Trophoblast cell (in vitro differentiated cells and primary cell): ENCODE results near the gene ZSWIM6.

Source experiments
- DNase-seq, 2 donors: peaks; one replicate each; pipeline ENCODE4 v3.0.0-alpha.2; 2016
- H2AFZ ChIP-seq: 2 replicates; pipeline ENCODE4 v1.6.1; 2013; ENCODE audit warnings: low read length, moderate library complexity, mild to moderate bottlenecking; ENCODE audit not compliant: insufficient read depth, poor library complexity
- H2AK5ac ChIP-seq: 2 replicates; pipeline ENCODE4 v1.6.1; 2013; ENCODE audit warnings: mild to moderate bottlenecking, low read length
- H2BK120ac ChIP-seq: 2 replicates; pipeline ENCODE4 v1.6.1; 2013; ENCODE audit warnings: low read length, mild to moderate bottlenecking, moderate library complexity; ENCODE audit not compliant: insufficient read depth, poor library complexity
- H2BK12ac ChIP-seq: 2 replicates; pipeline ENCODE4 v1.6.1; 2013; ENCODE audit warnings: mild to moderate bottlenecking, low read length, moderate library complexity
- H2BK5ac ChIP-seq: 2 replicates; pipeline ENCODE4 v1.6.1; 2013; ENCODE audit warnings: low read length, low read depth, moderate library complexity, mild to moderate bottlenecking; ENCODE audit not compliant: poor library complexity
- H3K14ac ChIP-seq: 2 replicates; pipeline ENCODE4 v1.6.1; 2013; ENCODE audit warnings: mild to moderate bottlenecking, low read length
- H3K18ac ChIP-seq: 2 replicates; pipeline ENCODE4 v1.6.1; 2013; ENCODE audit warnings: mild to moderate bottlenecking, low read length
- H3K23ac ChIP-seq: 2 replicates; pipeline ENCODE4 v1.6.1; 2013; ENCODE audit warnings: low read length
- H3K27ac ChIP-seq: 2 replicates; pipeline ENCODE4 v1.5.1; 2013; ENCODE audit warnings: low read depth, mild to moderate bottlenecking, inconsistent platforms, low read length, moderate library complexity
- H3K27me3 ChIP-seq: 2 replicates; pipeline ENCODE4 v1.6.1; 2013; ENCODE audit warnings: inconsistent platforms, mild to moderate bottlenecking, low read length, moderate library complexity; ENCODE audit not compliant: insufficient read depth
- H3K36me3 ChIP-seq, 2 experiments: 1 replicate in 1 of 2; 2 replicates in 1 of 2; pipeline ENCODE4 v1.6.1; 2013; ENCODE audit warnings: low read length in 2 of 2, mild to moderate bottlenecking in 2 of 2, moderate library complexity in 1 of 2; ENCODE audit not compliant: insufficient read depth in 2 of 2, control insufficient read depth in 1 of 2
- H3K4ac ChIP-seq: 2 replicates; pipeline ENCODE4 v1.6.1; 2013; ENCODE audit warnings: low read depth, mild to moderate bottlenecking, low read length, moderate library complexity
- H3K4me1 ChIP-seq, 2 experiments: 1 replicate in 1 of 2; 2 replicates in 1 of 2; pipeline ENCODE4 v1.6.1; 2013; ENCODE audit warnings: low read length in 2 of 2, mild to moderate bottlenecking in 2 of 2, moderate library complexity in 1 of 2; ENCODE audit not compliant: insufficient read depth in 2 of 2, control insufficient read depth in 1 of 2
- H3K4me2 ChIP-seq: 2 replicates; pipeline ENCODE4 v1.6.1; 2013; ENCODE audit warnings: inconsistent platforms, mild to moderate bottlenecking, low read length, moderate library complexity
- H3K4me3 ChIP-seq: 2 replicates; pipeline ENCODE4 v1.5.1; 2013; ENCODE audit warnings: mild to moderate bottlenecking, low read depth, low read length, inconsistent platforms
- H3K79me1 ChIP-seq: one replicate; pipeline ENCODE4 v1.6.1; 2013; ENCODE audit warnings: low read length
- H3K79me2 ChIP-seq: 2 replicates; pipeline ENCODE4 v1.6.1; 2013; ENCODE audit warnings: low read length, mild to moderate bottlenecking; ENCODE audit not compliant: control insufficient read depth, insufficient read depth, poor library complexity
- H3K9ac ChIP-seq: 2 replicates; pipeline ENCODE4 v1.6.1; 2013; ENCODE audit warnings: mild to moderate bottlenecking, low read length
- H3K9me3 ChIP-seq: 2 replicates; pipeline ENCODE4 v1.6.1; 2013; ENCODE audit warnings: low read depth, mild to moderate bottlenecking, control low read depth, inconsistent platforms, low read length; ENCODE audit not compliant: insufficient read depth
- H4K12ac ChIP-seq: 2 replicates; pipeline ENCODE4 v1.6.1; 2013; ENCODE audit warnings: low read depth, mild to moderate bottlenecking, low read length, moderate library complexity
- H4K8ac ChIP-seq: 2 replicates; pipeline ENCODE4 v1.6.1; 2013; ENCODE audit warnings: low read depth, mild to moderate bottlenecking, low read length, moderate library complexity
- H4K91ac ChIP-seq: one replicate; pipeline ENCODE4 v1.6.1; 2013; ENCODE audit warnings: low read depth, mild to moderate bottlenecking, low read length, moderate library complexity
- WGBS: extraction: QIAGEN DNeasy Blood & Tissue Kit; methylation state at CpG from one replicate; pipeline ENCODE4 v1.1.7; 2013; ENCODE audit warnings: missing lambda C conversion rate; ENCODE audit not compliant: insufficient read length, insufficient coverage; ENCODE audit errors: extremely low coverage; 5-methylcytosine and 5-hydroxymethylcytosine counted together

ZSWIM6 gene

GRCh38 chr5:61425918-61426317 is 93.9 kb downstream of the ZSWIM6 start:
- no peaks in the 10 kb centered on the region for H3K27me3 ChIP-seq
- H3K79me2 ChIP-seq: peaks cover 2% of the 10 kb centered on the region
- no peak overlapping the region for H3K4me2 ChIP-seq
- no peak overlapping the region for H2BK5ac ChIP-seq
- H3K79me1 ChIP-seq: no peaks in the 10 kb centered on the region
- no peak overlapping the region for H2BK120ac ChIP-seq
- H4K8ac ChIP-seq: no peak overlapping the region
- H3K4ac ChIP-seq: no peak overlapping the region
- H4K91ac ChIP-seq: no peak overlapping the region
- no peak for DNase-seq
- H3K14ac ChIP-seq: no peak overlapping the region
- no peak overlapping the region for H3K27ac ChIP-seq
- no peaks in the 10 kb centered on the region for H3K36me3 ChIP-seq
- H2AFZ ChIP-seq: no peak overlapping the region
- H4K12ac ChIP-seq: no peak overlapping the region
- no peaks in the 10 kb centered on the region for H3K4me1 ChIP-seq
- no peak overlapping the region for H3K18ac ChIP-seq
- no peaks in the 10 kb centered on the region for H3K9me3 ChIP-seq
- H3K23ac ChIP-seq: no peak overlapping the region
- H3K4me3 ChIP-seq: no peak overlapping the region
- no peak overlapping the region for H2AK5ac ChIP-seq
- H3K9ac ChIP-seq: no peak overlapping the region
- no peak overlapping the region for H2BK12ac ChIP-seq
- no CpG with 5 or more reads among the region's 1 CpG for WGBS

GRCh38 chr5:61429906-61430305 is 97.8 kb downstream of the ZSWIM6 start:
- Histone ChIP-seq H3K4me1 (no peaks in the 10 kb centered on the region), H3K9ac (no peak overlapping the region), H3K23ac (no peak overlapping the region), H2AK5ac (no peak overlapping the region), H3K9me3 (no peaks in the 10 kb centered on the region), H4K12ac (no peak overlapping the region), H2AFZ (no peak overlapping the region), H2BK5ac (no peak overlapping the region), H3K27me3 (no peaks in the 10 kb centered on the region), H3K4me2 (no peak overlapping the region), H4K91ac (no peak overlapping the region), H2BK12ac (no peak overlapping the region), H3K79me2 (no peaks in the 10 kb centered on the region), H3K27ac (no peak overlapping the region), H3K14ac (no peak overlapping the region), H3K4ac (peak overlapping the region; percentile 33), H4K8ac (no peak overlapping the region), H3K4me3 (no peak overlapping the region), H3K79me1 (no peaks in the 10 kb centered on the region), H3K36me3 (no peaks in the 10 kb centered on the region), H3K18ac (no peak overlapping the region), H2BK120ac (no peak overlapping the region)
- DNase-seq: no peak
- WGBS: no CpG with 5 or more reads among the region's 1 CpG

GRCh38 chr5:61431923-61432620 is 100.0 kb downstream of the ZSWIM6 start:
- Histone ChIP-seq H3K4me1 (no peaks in the 10 kb centered on the region), H3K36me3 (no peaks in the 10 kb centered on the region), H3K4ac (no peak overlapping the region), H3K27ac (no peak overlapping the region), H3K9me3 (no peaks in the 10 kb centered on the region), H3K79me1 (no peaks in the 10 kb centered on the region), H2AK5ac (no peak overlapping the region), H4K12ac (no peak overlapping the region), H3K4me2 (no peak overlapping the region), H3K79me2 (no peaks in the 10 kb centered on the region), H2BK12ac (no peak overlapping the region), H2BK120ac (no peak overlapping the region), H3K18ac (no peak overlapping the region), H2AFZ (no peak overlapping the region), H3K9ac (no peak overlapping the region), H3K4me3 (no peak overlapping the region), H3K14ac (no peak overlapping the region), H3K27me3 (no peaks in the 10 kb centered on the region), H4K8ac (no peak overlapping the region), H2BK5ac (no peak overlapping the region), H4K91ac (no peak overlapping the region), H3K23ac (no peak overlapping the region)
- no peak for DNase-seq
- no CpG with 5 or more reads among the region's 6 CpGs for WGBS

- Histone ChIP-seq H3K4me1 (no peaks in the 10 kb centered on the region), H2BK12ac (no peak overlapping the region), H4K8ac (no peak overlapping the region), H3K4me2 (no peak overlapping the region), H2BK5ac (no peak overlapping the region), H2BK120ac (no peak overlapping the region), H3K23ac (no peak overlapping the region), H3K27ac (no peak overlapping the region), H2AFZ (no peak overlapping the region), H3K18ac (no peak overlapping the region), H3K4ac (no peak overlapping the region), H3K4me3 (no peak overlapping the region), H3K27me3 (no peaks in the 10 kb centered on the region), H3K14ac (no peak overlapping the region), H4K91ac (no peak overlapping the region), H2AK5ac (no peak overlapping the region), H3K9me3 (no peaks in the 10 kb centered on the region), H3K36me3 (no peaks in the 10 kb centered on the region), H4K12ac (no peak overlapping the region), H3K79me1 (no peaks in the 10 kb centered on the region), H3K79me2 (no peaks in the 10 kb centered on the region), H3K9ac (no peak overlapping the region)
- DNase-seq: no peak
- WGBS: no CpG with 5 or more reads among the region's 2 CpGs
Measured at GRCh38 chr5:61435368-61435767, 103.3 kb downstream of the ZSWIM6 start.
